ENCODE results near the gene RNF213. TPM values are rescaled to one million over a fixed set of nuclear protein-coding genes. Genes with fewer than 3 reads are reported as not detected.
"Not testable (repeated sequence)": the region's sequence is repeated elsewhere in the genome, so short reads cannot be mapped to it uniquely, and the experiment has no call there.

The RNF213 gene
- polyA plus RNA-seq, 3 donors from 2014 or later, result 12.7 to 117 (median 25.9) TPM

- H3K9me3 Mint-ChIP-seq; DNase-seq; H3K27me3 Mint-ChIP-seq (ENCODE audit: low read depth in 3 of 3); H3K4me3 Mint-ChIP-seq: not testable (repeated sequence)
- Mint-ChIP-seq H3K36me3 (peaks cover 50 to 71% (median 53%) of the 10 kb centered on the region in 3 donors), H3K27ac (peak overlapping the region in 5 of 6 donors; percentile 22 to 73 (median 41)), H3K4me1 (peaks cover 20 to 31% of the 10 kb centered on the region in 2 donors)
These were observed 38.9 kb downstream of the RNF213 start for GRCh38 chr17:80299350-80300100.

GRCh38 chr17:80300756-80301155 is 40.1 kb downstream of the RNF213 start:
- not testable (repeated sequence) for H3K27me3 Mint-ChIP-seq (ENCODE audit: low read depth in 3 of 3); H3K4me3 Mint-ChIP-seq; H3K9me3 Mint-ChIP-seq; DNase-seq
- peaks cover 52 to 72% (median 54%) of the 10 kb centered on the region in 3 donors for H3K36me3 Mint-ChIP-seq
- peaks cover 15 to 19% of the 10 kb centered on the region in 2 donors for H3K4me1 Mint-ChIP-seq
- H3K27ac Mint-ChIP-seq, result peak overlapping the region in 3 of 6 donors; percentile 55 to 76 (median 73)

GRCh38 chr17:80303824-80304223 is 43.2 kb downstream of the RNF213 start:
- no peak for DNase-seq
- Mint-ChIP-seq H3K36me3 (peaks cover 60 to 76% (median 61%) of the 10 kb centered on the region in 3 donors), H3K27me3 (ENCODE audit: low read depth in 3 of 3) (peaks cover 0 to 2% (median 0%) of the 10 kb centered on the region in 3 donors), H3K4me3 (no peak overlapping the region), H3K4me1 (peaks cover 13 to 15% of the 10 kb centered on the region in 2 donors), H3K9me3 (peaks cover 0 to 4% (median 2%) of the 10 kb centered on the region in 6 donors), H3K27ac (peak overlapping the region in 1 of 6 donors; percentile 23)

- Mint-ChIP-seq H3K36me3 (peaks cover 37 to 72% (median 40%) of the 10 kb centered on the region in 3 donors), H3K4me1 (peaks cover 0 to 4% of the 10 kb centered on the region in 2 donors), H3K4me3 (no peak overlapping the region), H3K27ac (peak overlapping the region in 4 of 6 donors; percentile 18 to 55 (median 36)), H3K27me3 (ENCODE audit: low read depth in 3 of 3) (peaks cover 2 to 20% (median 16%) of the 10 kb centered on the region in 3 donors), H3K9me3 (peaks cover 0 to 4% (median under 1%) of the 10 kb centered on the region in 6 donors)
- DNase-seq, result no peak
These were observed 47.5 kb downstream of the RNF213 start for GRCh38 chr17:80307994-80308691.

GRCh38 chr17:80308692-80309517 is 48.3 kb downstream of the RNF213 start:
- H3K9me3 Mint-ChIP-seq, result peaks cover 0 to 6% (median 2%) of the 10 kb centered on the region in 6 donors
- peaks cover 35 to 68% (median 35%) of the 10 kb centered on the region in 3 donors for H3K36me3 Mint-ChIP-seq
- peaks cover 7 to 24% (median 20%) of the 10 kb centered on the region in 3 donors for H3K27me3 Mint-ChIP-seq (ENCODE audit: low read depth in 3 of 3)
- DNase-seq, result no peak
- no peak overlapping the region for H3K4me3 Mint-ChIP-seq
- peak overlapping the region in 4 of 6 donors; percentile 18 to 64 (median 36) for H3K27ac Mint-ChIP-seq
- H3K4me1 Mint-ChIP-seq, result peaks cover 0 to 7% of the 10 kb centered on the region in 2 donors

- Mint-ChIP-seq H3K27ac (peak overlapping the region in 1 of 6 donors; percentile 72), H3K4me3 (no peak overlapping the region), H3K36me3 (peaks cover 28 to 55% (median 29%) of the 10 kb centered on the region in 3 donors), H3K9me3 (peaks cover 0 to 4% (median 2%) of the 10 kb centered on the region in 6 donors), H3K4me1 (peaks cover 5 to 11% of the 10 kb centered on the region in 2 donors), H3K27me3 (ENCODE audit: low read depth in 3 of 3) (peaks cover 12 to 34% (median 32%) of the 10 kb centered on the region in 3 donors)
- DNase-seq, result no peak
These were observed 50.7 kb downstream of the RNF213 start for GRCh38 chr17:80311216-80311827.

GRCh38 chr17:80312621-80313135 is 52.0 kb downstream of the RNF213 start:
- peaks cover 14 to 18% of the 10 kb centered on the region in 2 donors for H3K4me1 Mint-ChIP-seq
- DNase-seq, result no peak
- H3K36me3 Mint-ChIP-seq, result peaks cover 33 to 60% (median 36%) of the 10 kb centered on the region in 3 donors
- no peak overlapping the region for H3K4me3 Mint-ChIP-seq
- peaks cover 12 to 42% (median 41%) of the 10 kb centered on the region in 3 donors for H3K27me3 Mint-ChIP-seq (ENCODE audit: low read depth in 3 of 3)
- peaks cover 0 to 4% (median 2%) of the 10 kb centered on the region in 6 donors for H3K9me3 Mint-ChIP-seq
- H3K27ac Mint-ChIP-seq, result peak overlapping the region; percentile 76 to 91 (median 86)

- H3K27me3 Mint-ChIP-seq (ENCODE audit: low read depth in 3 of 3), result peaks cover 13 to 42% (median 41%) of the 10 kb centered on the region in 3 donors
- peak overlapping the region in 2 of 5 donors; percentile 54 to 64 for H3K4me3 Mint-ChIP-seq
These were observed 52.6 kb downstream of the RNF213 start for GRCh38 chr17:80313160-80313829.

GRCh38 chr17:80313946-80314345 is 53.3 kb downstream of the RNF213 start:
- peaks cover 14 to 18% of the 10 kb centered on the region in 2 donors for H3K4me1 Mint-ChIP-seq
- peaks cover 13 to 45% (median 42%) of the 10 kb centered on the region in 3 donors for H3K27me3 Mint-ChIP-seq (ENCODE audit: low read depth in 3 of 3)
- H3K27ac Mint-ChIP-seq, DNase-seq, H3K4me3 Mint-ChIP-seq, H3K9me3 Mint-ChIP-seq: not testable (repeated sequence)
- peaks cover 27 to 56% (median 28%) of the 10 kb centered on the region in 3 donors for H3K36me3 Mint-ChIP-seq

More at GRCh38 chr17:80313160-80313829, 52.6 kb downstream of the RNF213 start:
- peak overlapping the region; percentile 76 to 91 (median 86) for H3K27ac Mint-ChIP-seq
- DNase-seq, result peak; percentile 30 to 38 (median 36)
- peaks cover 0 to 4% (median 2%) of the 10 kb centered on the region in 6 donors for H3K9me3 Mint-ChIP-seq
- peaks cover 32 to 59% (median 34%) of the 10 kb centered on the region in 3 donors for H3K36me3 Mint-ChIP-seq
- H3K4me1 Mint-ChIP-seq, result peaks cover 14 to 18% of the 10 kb centered on the region in 2 donors

- Mint-ChIP-seq H3K9me3 (peaks cover 0 to 4% (median 2%) of the 10 kb centered on the region in 6 donors), H3K4me3 (peak overlapping the region in 1 of 5 donors; percentile 42), H3K27me3 (ENCODE audit: low read depth in 3 of 3) (peaks cover 13 to 43% (median 36%) of the 10 kb centered on the region in 3 donors), H3K4me1 (peaks cover 14 to 18% of the 10 kb centered on the region in 2 donors), H3K36me3 (peaks cover 30 to 59% (median 32%) of the 10 kb centered on the region in 3 donors), H3K27ac (peak overlapping the region; percentile 71 to 91 (median 81))
- peak; percentile 26 to 33 (median 32) for DNase-seq
These were observed 55.0 kb downstream of the RNF213 start for GRCh38 chr17:80315517-80316182.

GRCh38 chr17:80316431-80316830 is 55.8 kb downstream of the RNF213 start:
- H3K27me3 Mint-ChIP-seq (ENCODE audit: low read depth in 3 of 3), result peaks cover 13 to 40% (median 36%) of the 10 kb centered on the region in 3 donors
- peaks cover 34 to 59% (median 38%) of the 10 kb centered on the region in 3 donors for H3K36me3 Mint-ChIP-seq
- H3K9me3 Mint-ChIP-seq, result peaks cover 0 to 4% (median 2%) of the 10 kb centered on the region in 6 donors

More at GRCh38 chr17:80316431-80316830, 55.8 kb downstream of the RNF213 start:
- peaks cover 14 to 18% of the 10 kb centered on the region in 2 donors for H3K4me1 Mint-ChIP-seq
- H3K4me3 Mint-ChIP-seq, result peak overlapping the region in 1 of 5 donors; percentile 42
- H3K27ac Mint-ChIP-seq, result peak overlapping the region; percentile 71 to 91 (median 81)
- DNase-seq, result no peak
